Epithelial cell of esophagus (primary cell): ENCODE results near the gene FBN3.
A peak's percentile ranks its signal among the peaks of the same experiment; 100 is the strongest.
"Not testable (repeated sequence)": the region's sequence is repeated elsewhere in the genome, so short reads cannot be mapped to it uniquely, and the experiment has no call there.

ENCODE experiments used
- DNase-seq: peaks from one replicate; pipeline ENCODE4 v3.0.0; 2010; ENCODE audit warnings: low read depth
- H3K4me3 ChIP-seq: 2 replicates; pipeline ENCODE4 v1.5.1; 2011; ENCODE audit warnings: mild to moderate bottlenecking, low read length, control low read depth
- CTCF ChIP-seq: IDR thresholded peaks from 2 replicates; pipeline ENCODE4 v1.5.1; 2011; ENCODE audit warnings: low read depth, mild to moderate bottlenecking, low read length, control low read depth, inconsistent platforms; ENCODE audit not compliant: insufficient read depth; ENCODE audit errors: missing control alignments

FBN3 gene

GRCh38 chr19:8180018-8180417 lies 30.6 kb upstream of the FBN3 start:
- H3K4me3 ChIP-seq: no peak overlapping the region
- DNase-seq: no peak

GRCh38 chr19:8174706-8175105 lies 25.3 kb upstream of the FBN3 start:
- no peak overlapping the region for H3K4me3 ChIP-seq
- DNase-seq: peak; percentile 72
- TF ChIP-seq CTCF: no peak

More at GRCh38 chr19:8180018-8180417, 30.6 kb upstream of the FBN3 start:
- no peak for TF ChIP-seq CTCF

GRCh38 chr19:8168537-8168936 lies 19.1 kb upstream of the FBN3 start:
- H3K4me3 ChIP-seq: no peak overlapping the region
- no peak for DNase-seq
- no peak for TF ChIP-seq CTCF

- no peak overlapping the region for H3K4me3 ChIP-seq
- TF ChIP-seq CTCF: no peak
- DNase-seq: no peak
These were observed 18.6 kb upstream of the FBN3 start for GRCh38 chr19:8167985-8168384.

GRCh38 chr19:8163759-8164158 lies 14.4 kb upstream of the FBN3 start:
- H3K4me3 ChIP-seq: no peak overlapping the region
- DNase-seq: no peak
- TF ChIP-seq CTCF: no peak

GRCh38 chr19:8161135-8161646 lies 11.8 kb upstream of the FBN3 start:
- TF ChIP-seq CTCF: no peak
- no peak for DNase-seq
- no peak overlapping the region for H3K4me3 ChIP-seq

- H3K4me3 ChIP-seq: not testable (repeated sequence)
These were observed 9.9 kb upstream of the FBN3 start for GRCh38 chr19:8159322-8159721.

More at GRCh38 chr19:8159322-8159721, 9.9 kb upstream of the FBN3 start:
- DNase-seq: not testable (repeated sequence)
